HFF-Myc (cell line): Measurements from ENCODE around the gene GJB5.

Experiments used
- DNase-seq: peaks from one replicate; pipeline ENCODE4 v3.0.0-alpha.2; 2011; ENCODE audit warnings: low read depth; ENCODE audit errors: extremely low read depth
- H3K4me3 ChIP-seq: replicated peaks from 2 replicates; pipeline ENCODE4 v1.5.1; 2011; ENCODE audit warnings: low read depth, mild to moderate bottlenecking, control low read depth, low read length
- CTCF ChIP-seq: IDR thresholded peaks from 2 replicates; pipeline ENCODE4 v1.5.1; 2012; ENCODE audit warnings: mild to moderate bottlenecking, low read depth, low read length, control low read depth; ENCODE audit errors: missing control alignments

The GJB5 gene

DNA sequence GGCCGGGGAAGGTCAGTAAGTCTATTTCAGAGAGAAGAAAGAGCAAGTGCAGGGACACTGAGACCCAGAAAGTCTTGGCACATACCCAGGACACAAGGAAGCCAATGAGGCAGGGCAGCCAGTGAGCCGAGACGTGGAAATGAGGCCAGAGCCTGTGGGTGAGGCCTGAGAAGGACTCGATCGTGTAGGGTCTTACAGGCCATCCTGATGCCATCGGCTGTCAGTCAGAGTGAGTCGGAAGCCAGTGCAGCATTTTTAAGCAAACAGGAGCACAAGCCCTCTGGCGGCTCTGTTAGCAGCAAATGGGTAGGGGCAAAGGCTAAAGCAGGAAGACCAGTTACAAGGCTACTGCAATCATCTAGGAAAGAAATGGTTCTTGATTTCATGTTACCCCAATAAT lies 20.1 kb downstream of the GJB5 start:
- TF ChIP-seq CTCF: no peak
- no peak overlapping the region for H3K4me3 ChIP-seq
- DNase-seq: no peak

- no peak for DNase-seq
- H3K4me3 ChIP-seq: no peak overlapping the region
- no peak for TF ChIP-seq CTCF
Observed at GRCh38 chr1:34776911-34777310, 22.1 kb downstream of the GJB5 start.

DNA sequence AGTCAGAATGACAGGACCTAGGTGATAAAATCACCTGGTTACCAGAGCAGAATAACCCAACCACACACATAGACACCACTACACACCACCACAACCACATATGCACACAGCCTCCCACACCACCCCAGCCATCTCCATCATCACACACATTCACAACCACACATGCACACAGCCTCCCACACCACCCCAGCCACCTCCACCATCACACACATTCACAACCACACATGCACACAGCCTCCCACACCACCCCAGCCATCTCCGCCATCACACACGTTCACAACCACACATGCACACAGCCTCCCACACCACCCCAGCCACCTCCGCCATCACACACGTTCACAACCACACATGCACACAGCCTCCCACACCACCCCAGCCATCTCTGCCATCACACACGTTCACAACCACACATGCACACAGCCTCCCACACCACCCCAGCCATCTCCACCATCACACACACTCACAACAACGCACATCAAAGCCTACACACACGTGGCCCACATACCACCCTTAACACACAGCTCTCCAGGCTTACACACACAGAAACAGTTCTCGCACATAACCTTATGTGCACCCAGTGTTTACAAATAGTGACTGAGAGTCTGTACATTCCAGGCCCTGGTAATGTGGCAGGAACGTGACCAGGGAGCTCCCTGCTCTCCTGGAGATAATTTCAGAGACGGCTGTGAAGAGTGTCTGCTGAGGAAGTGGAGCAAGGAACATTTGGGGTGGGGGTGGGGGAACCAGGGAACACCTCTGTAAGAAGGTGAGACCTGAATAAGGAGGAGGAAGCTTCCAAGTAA lies 22.9 kb downstream of the GJB5 start:
- no peak overlapping the region for H3K4me3 ChIP-seq
- TF ChIP-seq CTCF: no peak
- no peak for DNase-seq

DNA sequence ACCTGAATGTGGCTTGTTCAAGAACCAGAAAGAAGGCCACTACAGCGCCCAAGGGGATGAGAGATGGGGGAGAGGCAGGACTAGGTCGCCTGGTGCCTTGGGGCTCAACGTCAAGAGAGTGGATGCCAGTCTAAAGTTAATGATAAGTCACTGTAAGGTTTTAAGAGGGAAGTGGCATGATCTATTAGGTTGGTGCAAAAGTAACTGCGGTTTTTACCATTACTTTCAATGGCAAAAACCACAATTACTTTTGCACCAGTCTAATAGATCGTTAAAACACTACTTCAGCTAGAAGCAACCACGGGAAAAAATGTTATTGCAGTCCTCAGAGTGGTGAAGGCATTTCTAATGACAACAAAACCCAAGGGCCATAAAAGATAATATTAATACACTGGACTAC lies 23.5 kb downstream of the GJB5 start:
- no peak for DNase-seq
- no peak for TF ChIP-seq CTCF
- H3K4me3 ChIP-seq: no peak overlapping the region

- no peak overlapping the region for H3K4me3 ChIP-seq
- TF ChIP-seq CTCF: no peak
Observed at GRCh38 chr1:34779005-34779404, 24.2 kb downstream of the GJB5 start.

DNA sequence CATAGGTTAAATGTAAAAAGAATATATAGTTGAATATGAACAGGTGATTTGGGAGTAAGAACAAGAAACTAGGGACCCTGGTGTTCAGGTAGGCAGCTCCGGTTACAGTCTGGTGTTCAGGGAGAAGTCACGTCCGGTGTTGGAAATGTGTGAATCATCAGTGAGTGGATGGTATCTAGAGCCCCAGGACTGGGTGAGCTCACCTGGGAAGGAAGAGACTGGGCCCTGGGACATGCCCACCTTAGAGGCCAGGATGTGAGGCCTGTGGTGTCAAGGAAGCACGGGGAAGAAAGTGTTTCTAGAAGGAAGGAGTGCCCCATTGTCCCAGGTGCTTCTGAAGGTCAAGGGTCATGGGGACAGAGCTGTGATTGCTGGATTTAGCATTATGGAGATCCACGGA lies 24.7 kb downstream of the GJB5 start:
- H3K4me3 ChIP-seq: no peak overlapping the region
- no peak for DNase-seq
- TF ChIP-seq CTCF: no peak

More at GRCh38 chr1:34779005-34779404, 24.2 kb downstream of the GJB5 start:
- no peak for DNase-seq

DNA sequence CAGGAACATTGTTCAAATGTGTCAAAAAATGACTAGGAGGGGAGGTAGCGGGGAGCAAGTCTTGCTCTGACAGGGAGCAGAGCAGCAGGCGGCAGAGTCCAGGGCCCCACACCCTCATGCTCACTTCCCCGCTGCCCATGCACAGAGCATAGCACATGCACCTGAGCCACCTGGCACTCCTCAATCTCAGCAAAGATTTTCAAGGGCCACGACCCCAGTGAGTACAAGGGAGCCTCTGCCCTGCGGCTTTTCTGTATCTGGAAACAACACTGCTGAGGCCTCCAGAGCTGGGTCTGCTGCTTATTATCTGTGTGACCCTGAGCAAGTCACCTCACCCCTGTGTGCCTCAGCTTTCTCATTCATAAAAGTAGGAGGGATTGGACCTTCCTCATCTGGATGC lies 25.1 kb downstream of the GJB5 start:
- H3K4me3 ChIP-seq: no peak overlapping the region
- DNase-seq: no peak

More for the DNA sequence above, 25.1 kb downstream of the GJB5 start:
- no peak for TF ChIP-seq CTCF
